ENCODE data around the gene NHLRC1. TPM values are rescaled to one million over a fixed set of nuclear protein-coding genes. Genes with fewer than 3 reads are reported as not detected.

The NHLRC1 gene
- total RNA-seq, result 1.2 to 1.9 TPM (median 1.8 TPM) in 3 replicates

GRCh38 chr6:18122128-18123093 is at the start of gene NHLRC1:
Gene NHLRC1 (minus strand): TSS chr6:18122677. CDS start chr6:18122606, 71 bp downstream.
- no peaks in the 10 kb centered on the region for H3K9me3 Mint-ChIP-seq
- peak; percentile 71 to 81 for DNase-seq (ENCODE audit: low spot score in 2 of 2, unreplicated experiment in 2 of 2)
- peak within 1 kb of the TSS; percentile 18 for H3K27ac Mint-ChIP-seq
- no peaks in the 10 kb centered on the region for H3K36me3 Mint-ChIP-seq
- TF ChIP-seq CTCF (IDR thresholded peaks at IDR 0.05; ENCODE audit: unreplicated experiment), result peak; percentile 84
- no peaks in the 10 kb centered on the region for H3K27me3 Mint-ChIP-seq (ENCODE audit: low read depth)
- peak within 1 kb of the TSS; percentile 62 for H3K4me3 Mint-ChIP-seq
- peaks cover 8% of the 10 kb centered on the region for H3K4me1 Mint-ChIP-seq

- Mint-ChIP-seq H3K4me1 (no peaks in the 10 kb centered on the region), H3K27ac (no peak overlapping the region), H3K4me3 (no peak overlapping the region), H3K9me3 (peaks cover 31% of the 10 kb centered on the region), H3K27me3 (ENCODE audit: low read depth) (no peaks in the 10 kb centered on the region), H3K36me3 (peaks cover 55% of the 10 kb centered on the region)
- TF ChIP-seq CTCF (IDR thresholded peaks at IDR 0.05; ENCODE audit: unreplicated experiment), result no peak
- no peak for DNase-seq (ENCODE audit: low spot score in 2 of 2, unreplicated experiment in 2 of 2)
Observed at GRCh38 chr6:18171871-18172270, 49.4 kb upstream of the NHLRC1 start.

GRCh38 chr6:18168264-18168663 is 45.8 kb upstream of the NHLRC1 start:
- Mint-ChIP-seq H3K27ac (no peak overlapping the region), H3K36me3 (peaks cover 33% of the 10 kb centered on the region), H3K4me1 (no peaks in the 10 kb centered on the region), H3K4me3 (no peak overlapping the region), H3K9me3 (peaks cover 7% of the 10 kb centered on the region), H3K27me3 (ENCODE audit: low read depth) (no peaks in the 10 kb centered on the region)
- TF ChIP-seq CTCF (IDR thresholded peaks at IDR 0.05; ENCODE audit: unreplicated experiment), result no peak
- DNase-seq (ENCODE audit: low spot score in 2 of 2, unreplicated experiment in 2 of 2), result no peak

- peaks cover 39% of the 10 kb centered on the region for H3K36me3 Mint-ChIP-seq
- no peak overlapping the region for H3K27ac Mint-ChIP-seq
- H3K4me1 Mint-ChIP-seq, result no peaks in the 10 kb centered on the region
- DNase-seq (ENCODE audit: low spot score in 2 of 2, unreplicated experiment in 2 of 2), result no peak
- no peaks in the 10 kb centered on the region for H3K27me3 Mint-ChIP-seq (ENCODE audit: low read depth)
- no peak overlapping the region for H3K4me3 Mint-ChIP-seq
- TF ChIP-seq CTCF (IDR thresholded peaks at IDR 0.05; ENCODE audit: unreplicated experiment), result no peak
- H3K9me3 Mint-ChIP-seq, result peaks cover 7% of the 10 kb centered on the region
Observed at GRCh38 chr6:18166312-18167036, 44.0 kb upstream of the NHLRC1 start.

GRCh38 chr6:18165751-18166150 is 43.3 kb upstream of the NHLRC1 start:
- Mint-ChIP-seq H3K36me3 (peaks cover 40% of the 10 kb centered on the region), H3K4me1 (no peaks in the 10 kb centered on the region), H3K9me3 (peaks cover 7% of the 10 kb centered on the region), H3K27me3 (ENCODE audit: low read depth) (no peaks in the 10 kb centered on the region), H3K27ac (no peak overlapping the region), H3K4me3 (no peak overlapping the region)
- DNase-seq (ENCODE audit: low spot score in 2 of 2, unreplicated experiment in 2 of 2), result no peak
- TF ChIP-seq CTCF (IDR thresholded peaks at IDR 0.05; ENCODE audit: unreplicated experiment), result no peak
